Forelimb muscle (tissue), 1 donor: ENCODE measurements around the gene CCDC157. TPM values are rescaled to one million over a fixed set of nuclear protein-coding genes. Genes with fewer than 3 reads are reported as not detected.
A peak's percentile ranks its signal among the peaks of the same experiment; 100 is the strongest.
"Not testable (repeated sequence)": the region's sequence is repeated elsewhere in the genome, so short reads cannot be mapped to it uniquely, and the experiment has no call there.

Source experiments
- DNase-seq: peaks from one replicate; pipeline ENCODE4 v3.0.0-alpha.2; 2013; ENCODE audit warnings: low read depth
- polyA plus RNA-seq: library from polyadenylated mRNA; unstranded; fragments of 120-200 nt; gene quantifications from one replicate; pipeline ENCODE4 v1.2.1, GENCODE V29; 2013; ENCODE audit not compliant: insufficient read length

Gene CCDC157
- polyA plus RNA-seq, 1 donor = 1.5 TPM

DNA sequence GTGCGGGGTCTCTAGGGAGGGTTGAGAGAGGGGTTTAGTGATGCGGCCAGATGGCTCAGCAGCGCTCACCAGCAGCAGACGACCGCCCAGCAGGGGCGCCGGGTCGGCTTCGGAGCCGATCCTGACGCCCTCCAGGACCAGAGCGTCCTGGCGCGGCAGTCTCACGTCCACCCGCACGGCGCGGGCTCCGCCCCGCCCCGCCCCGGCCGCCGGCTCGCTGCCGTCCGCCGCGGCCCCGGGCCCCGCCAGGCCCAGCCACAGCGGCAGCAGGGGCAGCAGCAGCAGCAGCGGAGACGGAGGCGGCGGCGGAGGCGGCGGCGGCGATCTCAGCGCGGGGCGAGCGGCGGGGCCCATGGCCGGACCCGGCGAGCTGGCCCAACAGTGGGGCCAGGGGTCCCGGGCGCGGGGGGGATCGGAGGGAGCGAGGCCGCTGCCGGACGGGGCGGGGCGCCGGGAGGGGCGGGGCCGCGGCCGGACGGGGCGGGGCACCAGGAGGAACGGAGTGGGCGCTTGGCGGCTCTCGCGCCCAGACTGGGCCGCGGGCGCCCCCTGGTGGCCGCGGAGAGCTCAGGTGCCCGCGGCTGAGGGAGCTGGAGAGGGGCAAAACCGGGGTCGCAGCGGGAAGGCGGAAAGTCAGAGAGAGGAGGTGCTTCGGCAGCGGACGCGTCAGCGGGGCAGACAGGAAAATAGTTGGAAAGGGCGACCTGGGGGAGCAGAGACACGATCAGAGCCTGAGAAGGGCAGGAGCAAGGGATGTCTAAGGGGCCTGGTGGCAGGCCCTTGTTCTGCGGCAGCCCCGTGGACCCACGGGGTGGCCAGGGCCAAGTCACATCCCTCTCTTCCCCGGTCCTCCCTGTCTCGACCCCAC, 30.4 kb downstream of the CCDC157 start, which contains the start of gene RNF215:
Gene RNF215, minus strand, starts transcription at position 452 of the 868 bp plus-strand sequence. Its CDS starts 98 bp downstream, at position 354.
- peak; percentile 47 for DNase-seq

DNA sequence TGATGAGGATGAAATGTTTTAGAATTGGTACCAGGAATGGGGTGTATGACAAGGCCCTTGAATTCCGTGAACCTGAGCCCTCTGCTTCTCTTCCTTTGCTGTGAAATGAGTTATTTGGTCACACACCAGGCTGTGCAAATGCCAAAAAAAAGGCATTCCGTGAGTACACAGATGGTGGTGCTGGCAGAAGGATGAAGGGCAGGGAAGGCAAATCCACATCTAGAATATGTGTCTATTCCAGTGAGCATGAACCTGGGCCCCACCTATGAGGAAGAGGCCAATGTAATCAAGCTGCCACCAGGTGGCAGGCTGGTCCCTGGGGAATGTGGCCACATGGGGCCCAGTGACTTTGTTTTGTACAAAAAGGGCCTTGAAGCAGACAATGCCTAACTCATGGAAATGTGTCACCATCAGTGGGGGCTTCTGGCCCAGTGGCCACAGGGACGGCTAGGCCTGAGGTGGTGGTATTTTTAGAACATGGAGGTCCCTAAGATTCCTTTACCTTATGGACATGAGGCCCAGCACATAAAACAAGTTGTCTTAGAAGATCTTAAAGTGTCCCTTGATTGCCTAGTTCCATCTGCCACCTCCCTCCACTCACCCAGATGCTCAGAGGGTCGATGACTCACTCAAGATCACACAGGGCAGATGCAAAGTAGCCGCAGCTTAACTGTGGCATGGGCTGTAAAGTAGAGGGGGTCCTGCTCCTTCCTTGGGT, 34.3 kb downstream of the CCDC157 start:
- no peak for DNase-seq

- DNase-seq = no peak
Observed at GRCh38 chr22:30392661-30393321, 36.0 kb downstream of the CCDC157 start.

DNA sequence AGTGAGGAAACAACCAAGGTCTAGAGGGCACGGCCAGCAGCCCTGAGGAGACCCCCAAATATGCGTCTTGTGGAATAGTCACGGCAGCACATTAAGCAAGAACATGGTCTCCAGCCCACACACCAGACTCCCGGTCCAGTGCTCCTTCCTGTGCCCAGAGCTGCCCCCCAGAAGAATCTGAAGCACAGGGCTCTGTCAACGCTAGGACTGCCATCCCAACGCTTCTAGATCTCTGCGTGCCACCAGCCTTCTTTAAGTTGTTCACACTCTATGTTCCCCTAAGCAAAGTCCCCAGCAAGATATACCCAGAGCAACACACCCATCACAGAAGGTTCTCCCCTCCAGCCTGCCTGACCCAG, 36.5 kb downstream of the CCDC157 start:
- no peak for DNase-seq

GRCh38 chr22:30393885-30394284, 37.1 kb downstream of the CCDC157 start:
- DNase-seq = no peak

- DNase-seq = no peak
Observed at GRCh38 chr22:30396871-30397655, 40.3 kb downstream of the CCDC157 start, which contains the start of gene SEC14L2. Gene SEC14L2 (plus strand): TSS chr22:30397018. CDS start chr22:30397117, 99 bp downstream.

DNA sequence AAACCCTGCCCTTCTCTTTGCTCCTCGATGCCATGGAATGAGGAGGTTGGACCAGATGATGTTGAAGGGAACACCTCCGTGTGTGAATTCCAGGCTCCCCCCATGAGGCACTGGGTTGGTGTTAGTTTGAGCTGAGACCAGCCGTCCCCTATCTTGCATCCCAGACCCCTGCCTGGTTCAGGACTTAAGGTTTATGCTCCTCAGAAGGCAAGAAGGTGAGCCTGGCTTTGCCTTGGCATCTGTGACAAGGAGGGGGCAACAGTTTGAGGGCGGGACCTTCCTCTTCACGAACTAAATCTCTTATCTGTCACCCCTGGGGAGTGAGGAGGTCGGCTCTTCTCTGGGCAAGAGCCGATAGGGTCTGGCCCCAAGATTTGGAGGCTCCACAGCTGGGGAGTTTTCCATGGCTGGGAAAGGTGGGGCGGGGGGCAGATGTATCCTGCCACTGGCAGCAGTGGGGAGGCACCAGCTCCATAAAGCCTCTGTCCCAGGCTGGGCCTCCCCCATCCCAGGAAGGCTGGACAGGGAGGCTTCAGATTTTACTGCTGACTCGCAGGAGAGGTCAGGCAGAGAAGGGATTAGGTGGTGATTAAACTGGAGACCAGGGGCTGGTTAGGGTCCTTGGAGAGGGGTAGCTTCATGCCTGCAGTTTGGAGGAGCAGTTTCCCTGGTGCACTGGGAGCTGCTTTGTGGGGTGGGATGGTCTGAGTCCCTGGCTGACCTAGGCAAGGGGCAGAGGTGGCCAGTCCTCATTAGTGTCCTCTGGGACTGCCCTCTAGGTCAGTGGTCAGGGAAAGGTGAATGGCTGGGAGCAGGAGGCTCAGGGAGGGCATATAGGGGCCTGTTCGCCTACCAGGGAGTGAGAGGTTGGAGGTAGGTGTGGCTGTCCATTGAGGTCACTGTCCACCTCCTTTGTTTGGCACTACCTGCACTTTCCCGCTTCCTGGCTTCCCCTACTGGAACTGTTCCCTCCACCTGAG, 41.1 kb downstream of the CCDC157 start:
- no peak for DNase-seq

GRCh38 chr22:30398685-30399680, 42.2 kb downstream of the CCDC157 start:
- no peak for DNase-seq

DNA sequence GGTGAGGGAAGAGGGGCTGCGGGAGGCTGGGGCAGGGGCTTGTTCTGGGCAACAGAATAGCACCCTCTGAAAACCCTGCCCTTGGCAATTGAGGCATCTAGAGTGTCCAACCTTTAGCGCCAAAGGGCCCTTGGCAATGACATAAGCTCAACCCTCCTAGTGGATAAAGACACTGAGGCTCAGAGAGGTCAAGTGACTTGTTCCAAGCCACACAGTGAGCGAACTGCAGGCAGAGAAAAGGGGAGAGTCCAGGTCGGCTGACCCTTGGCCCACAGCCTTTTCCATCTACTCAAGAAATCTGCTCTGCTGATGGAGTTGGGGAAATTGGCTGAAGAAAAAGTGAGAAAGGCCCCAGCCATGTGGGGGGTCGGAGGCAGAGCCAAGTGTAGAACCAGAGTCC, 42.9 kb downstream of the CCDC157 start:
- no peak for DNase-seq

GRCh38 chr22:30400159-30400558, 43.4 kb downstream of the CCDC157 start:
- no peak for DNase-seq

- DNase-seq = not testable (repeated sequence)
Observed at GRCh38 chr22:30401024-30401423, 44.2 kb downstream of the CCDC157 start.

DNA sequence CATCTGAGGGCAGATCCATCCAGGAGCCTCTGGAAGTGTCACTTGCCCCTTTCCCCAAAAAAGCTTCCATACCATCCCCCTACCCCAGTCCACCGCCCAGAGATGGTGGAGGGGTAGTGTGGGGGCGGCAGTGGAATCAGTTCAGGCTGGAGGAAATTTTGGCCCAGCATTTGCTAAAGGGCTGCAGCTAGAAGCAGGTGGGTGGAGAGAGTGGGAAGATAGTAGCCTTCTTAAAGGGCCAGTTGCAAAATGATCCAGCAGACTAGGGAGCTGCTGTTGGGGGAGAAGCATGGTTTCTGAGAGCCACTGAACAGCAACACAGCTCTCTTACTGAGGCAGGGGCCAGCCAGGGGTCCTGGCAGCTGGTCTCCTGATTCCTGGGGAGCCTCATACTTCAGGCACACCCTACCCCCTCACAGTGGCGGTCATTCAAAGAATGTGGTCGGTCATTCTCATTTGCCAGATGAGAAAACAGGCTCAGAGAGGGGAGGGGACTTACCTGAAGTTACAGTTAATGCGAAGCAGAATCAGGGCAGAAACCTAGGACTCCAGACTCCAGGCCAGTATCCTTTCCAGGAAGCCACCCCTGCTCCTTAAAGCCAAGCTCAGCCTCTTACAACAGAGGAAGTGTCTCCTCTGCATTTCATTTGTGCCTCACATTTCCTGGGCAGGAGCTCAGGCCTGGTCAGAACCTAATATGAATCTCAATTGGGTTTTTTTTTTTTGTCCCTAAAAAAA, 45.4 kb downstream of the CCDC157 start:
- no peak for DNase-seq

DNA sequence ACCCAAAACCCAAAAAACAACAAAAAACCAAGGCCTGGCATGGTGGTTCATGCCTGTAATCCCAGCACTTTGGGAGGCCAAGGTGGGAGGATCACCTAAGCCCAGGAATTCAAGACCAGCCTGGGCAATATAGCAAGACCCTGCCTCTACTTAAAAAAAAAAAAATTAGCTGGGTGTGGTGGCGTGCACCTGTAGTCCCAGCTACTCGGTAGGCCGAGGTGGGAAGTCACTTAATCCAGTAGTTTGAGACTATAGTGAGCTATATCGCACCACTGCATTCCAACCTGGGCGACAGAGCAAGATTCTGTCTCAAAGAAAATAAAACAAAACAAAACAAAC, 45.9 kb downstream of the CCDC157 start:
- DNase-seq = not testable (repeated sequence)

GRCh38 chr22:30404307-30404706, 47.5 kb downstream of the CCDC157 start:
- DNase-seq = no peak

GRCh38 chr22:30405731-30406130, 48.9 kb downstream of the CCDC157 start:
- DNase-seq = no peak

DNA sequence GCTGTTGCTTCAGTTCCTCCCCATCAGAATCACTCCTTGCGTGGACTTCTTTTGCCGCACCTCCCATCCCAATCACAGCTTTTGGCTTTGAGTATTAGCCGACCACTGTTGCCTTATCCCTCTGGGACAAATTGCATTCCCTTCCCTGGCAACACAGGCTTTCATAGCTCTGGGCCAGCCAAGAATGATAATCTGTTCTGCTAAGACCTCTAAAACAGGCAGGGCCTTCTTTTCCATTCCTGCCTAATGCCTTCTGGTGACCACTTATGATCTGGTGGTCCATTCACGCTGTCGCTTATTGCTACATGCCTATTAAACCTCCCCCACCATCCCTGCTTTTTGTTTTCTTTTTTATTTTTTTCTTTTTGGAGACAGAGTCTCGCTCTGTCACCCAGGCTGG, 49.6 kb downstream of the CCDC157 start:
- no peak for DNase-seq

GRCh38 chr22:30408388-30409102, 51.7 kb downstream of the CCDC157 start:
- DNase-seq = no peak

- DNase-seq = no peak
Observed at GRCh38 chr22:30411780-30412179, 55.0 kb downstream of the CCDC157 start.
